HCT116 (cell line): ENCODE data around the gene PCDHGB5.

ENCODE experiments used
- CBX3 ChIP-seq: IDR thresholded peaks from 2 replicates; pipeline ENCODE4 v1.6.1; 2012; ENCODE audit warnings: low read depth
- CEBPB ChIP-seq: IDR thresholded peaks from 2 replicates; pipeline ENCODE4 v1.6.1; 2012; ENCODE audit warnings: low read depth
- CTCF ChIP-seq, 3 experiments: fragments of 200-600 bp in 1 of 3; sonication (generic) in 1 of 3; IDR thresholded peaks in 2 of 3; conservative IDR thresholded peaks in 1 of 3; 2 replicates each; pipeline ENCODE4 v1.5.1; 2012 to 2017; ENCODE audit warnings: low read depth in 2 of 3, low read length in 2 of 3, antibody characterized with exemption in 1 of 3, borderline replicate concordance in 1 of 3, control low read depth in 1 of 3, mild to moderate bottlenecking in 1 of 3, mixed read lengths in 1 of 3, mixed run types in 1 of 3, moderate library complexity in 1 of 3; ENCODE audit not compliant: insufficient read depth in 1 of 3
- EZH2 ChIP-seq: fragments of 200-600 bp; sonication (generic); IDR thresholded peaks from 2 replicates; pipeline ENCODE4 v1.6.1; 2017; ENCODE audit warnings: antibody characterized with exemption, mixed run types
- EZH2phosphoT487 ChIP-seq: fragments of 200-600 bp; IDR thresholded peaks from 2 replicates; pipeline ENCODE4 v1.6.1; 2018; ENCODE audit warnings: antibody characterized with exemption, borderline replicate concordance
- JUND ChIP-seq: IDR thresholded peaks from 2 replicates; pipeline ENCODE4 v1.6.1; 2012
- POLR2A ChIP-seq: IDR thresholded peaks from 2 replicates; pipeline ENCODE4 v1.7.0; 2011; ENCODE audit warnings: borderline replicate concordance; ENCODE audit not compliant: insufficient read depth, insufficient read length; ENCODE audit errors: extremely low read depth
- POLR2AphosphoS5 ChIP-seq: IDR thresholded peaks from 2 replicates; pipeline ENCODE4 v1.6.1; 2011; ENCODE audit warnings: mild to moderate bottlenecking, low read depth, low read length, moderate library complexity
- RAD21 ChIP-seq: IDR thresholded peaks from 2 replicates; pipeline ENCODE4 v1.6.1; 2012; ENCODE audit warnings: low read depth, mild to moderate bottlenecking
- REST ChIP-seq: IDR thresholded peaks from 2 replicates; pipeline ENCODE4 v1.6.1; 2012; ENCODE audit warnings: low read depth
- SRF ChIP-seq: IDR thresholded peaks from 2 replicates; pipeline ENCODE4 v1.6.1; 2012; ENCODE audit warnings: low read depth
- YY1 ChIP-seq: IDR thresholded peaks from 2 replicates; pipeline ENCODE4 v1.6.1; 2011; ENCODE audit warnings: low read length, low read depth, moderate library complexity, mild to moderate bottlenecking; ENCODE audit not compliant: insufficient replicate concordance; ENCODE audit errors: extremely low read depth
- ZBTB33 ChIP-seq: IDR thresholded peaks from 2 replicates; pipeline ENCODE4 v1.6.1; 2011; ENCODE audit warnings: mild to moderate bottlenecking, low read length, moderate library complexity; ENCODE audit not compliant: insufficient replicate concordance; ENCODE audit errors: extremely low read depth

- no peak for TF ChIP-seq CTCF (IDR thresholded peaks at IDR 0.05 in 2 of 3, conservative IDR thresholded peaks at IDR 0.05 in 1 of 3; ENCODE audit: borderline replicate concordance in 1 of 3, insufficient read depth in 1 of 3, low read depth in 2 of 3, low read length in 2 of 3)
- no peak for TF ChIP-seq POLR2A
- no peak for TF ChIP-seq EZH2phosphoT487
- TF ChIP-seq POLR2AphosphoS5: no peak
- TF ChIP-seq EZH2: no peak
- TF ChIP-seq YY1: no peak
- TF ChIP-seq ZBTB33: no peak
- TF ChIP-seq JUND: no peak
- no peak for TF ChIP-seq CBX3
- TF ChIP-seq RAD21: no peak
- no peak for TF ChIP-seq SRF
- TF ChIP-seq CEBPB: no peak
- TF ChIP-seq REST: no peak
Measured at GRCh38 chr5:141363952-141364660, 33.6 kb upstream of the PCDHGB5 start, which contains the start of gene PCDHGA5.
